Stimulated activated naive CD4-positive, alpha-beta T cell (primary cell): ENCODE data around the gene CNNM2.
A peak's percentile ranks its signal among the peaks of the same experiment; 100 is the strongest.
"Not testable (repeated sequence)": the region's sequence is repeated elsewhere in the genome, so short reads cannot be mapped to it uniquely, and the experiment has no call there.

Experiments
- DNase-seq, 6 experiments: peaks; one replicate each; lab custom pipeline; 2025; lab: John Stamatoyannopoulos, UW

Gene CNNM2

DNA sequence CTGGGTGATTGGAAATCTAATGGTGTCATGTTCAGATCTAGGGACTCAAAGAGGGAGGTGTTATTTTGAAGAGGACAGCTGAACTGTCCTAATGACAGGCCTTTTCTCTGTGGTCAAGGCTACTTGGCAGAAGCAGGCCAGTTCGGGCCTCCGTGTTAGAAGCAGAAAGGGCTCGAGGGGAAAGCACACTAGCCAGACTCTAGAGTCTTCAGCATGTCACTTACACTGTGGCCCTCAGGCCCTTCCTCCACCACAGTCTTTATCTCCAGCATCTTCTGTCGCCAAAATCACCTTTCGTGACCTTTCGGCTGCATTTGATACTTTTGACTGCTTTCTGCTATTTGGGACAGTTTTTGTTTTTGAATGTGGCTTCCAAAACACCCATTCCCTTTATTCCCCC, 123.3 kb downstream of the CNNM2 start:
- no peak for DNase-seq

DNA sequence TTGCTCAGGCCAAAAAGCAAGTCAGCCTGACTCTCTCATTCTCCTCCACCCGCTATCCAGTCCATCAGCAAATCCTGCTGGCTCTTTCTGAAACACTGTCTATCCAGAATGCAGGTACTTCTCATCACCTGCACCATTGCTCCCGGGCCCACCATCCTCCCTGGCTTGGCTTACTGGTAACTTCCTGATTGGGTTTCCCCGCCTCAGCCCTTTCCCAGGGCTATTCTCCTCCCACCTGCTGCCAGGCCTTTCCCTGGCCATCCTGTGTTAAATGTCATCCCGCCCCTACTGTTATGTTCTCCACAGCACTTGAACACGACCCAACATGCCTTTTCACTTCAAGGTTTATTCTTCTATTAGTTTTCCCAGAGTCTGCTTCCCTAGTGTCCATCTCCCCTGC, 124.0 kb downstream of the CNNM2 start:
- DNase-seq = no peak

- no peak for DNase-seq
Observed at GRCh38 chr10:103042908-103043307, 124.8 kb downstream of the CNNM2 start.

- DNase-seq = no peak
Observed at GRCh38 chr10:103044942-103045489, 126.9 kb downstream of the CNNM2 start.

DNA sequence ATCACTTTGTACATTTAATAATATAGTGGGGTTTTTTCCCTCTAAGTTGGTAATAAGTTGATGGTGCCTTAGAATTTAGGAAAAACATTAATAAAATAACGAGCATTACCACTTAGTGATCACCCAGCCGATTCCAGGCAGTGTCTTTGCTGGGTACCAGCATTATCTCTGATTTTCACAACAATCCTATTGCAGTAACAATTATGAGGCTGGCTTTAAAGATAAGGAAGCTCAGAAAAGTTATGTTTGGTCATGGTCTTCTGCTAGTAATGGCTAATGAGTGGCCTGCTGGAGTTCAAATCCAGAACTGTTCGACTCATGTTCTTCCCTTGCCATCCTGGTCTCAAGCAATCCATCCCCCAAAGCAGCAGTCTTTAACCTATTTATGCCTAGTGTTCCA, 127.9 kb downstream of the CNNM2 start:
- DNase-seq = no peak

- no peak for DNase-seq
Observed at GRCh38 chr10:103047381-103047780, 129.3 kb downstream of the CNNM2 start.

DNA sequence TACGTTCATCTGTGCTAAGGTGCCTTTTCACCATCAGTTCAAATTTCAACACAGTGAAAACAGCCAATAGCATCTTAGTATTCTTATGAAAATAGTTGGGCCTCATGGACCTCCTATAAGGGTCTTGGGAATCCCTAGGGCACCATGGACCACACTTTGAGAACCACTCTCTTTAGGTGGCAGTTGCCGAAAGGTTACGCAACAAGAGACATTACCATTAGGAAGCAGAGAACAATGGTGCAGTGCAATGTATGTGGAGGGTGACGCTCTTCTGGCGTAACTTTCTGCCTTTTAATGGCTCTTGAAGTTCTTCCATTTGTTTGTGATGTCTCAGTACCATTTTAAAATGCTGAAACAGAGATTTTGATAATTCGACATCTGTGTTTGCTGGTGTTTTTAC, 131.1 kb downstream of the CNNM2 start:
- no peak for DNase-seq

- DNase-seq = peak in 5 of 6 experiments; percentile 20 to 65 (median 40)
Observed at GRCh38 chr10:103053659-103054581, 135.8 kb downstream of the CNNM2 start.

- DNase-seq = no peak
Observed at GRCh38 chr10:103054621-103055020, 136.5 kb downstream of the CNNM2 start.

DNA sequence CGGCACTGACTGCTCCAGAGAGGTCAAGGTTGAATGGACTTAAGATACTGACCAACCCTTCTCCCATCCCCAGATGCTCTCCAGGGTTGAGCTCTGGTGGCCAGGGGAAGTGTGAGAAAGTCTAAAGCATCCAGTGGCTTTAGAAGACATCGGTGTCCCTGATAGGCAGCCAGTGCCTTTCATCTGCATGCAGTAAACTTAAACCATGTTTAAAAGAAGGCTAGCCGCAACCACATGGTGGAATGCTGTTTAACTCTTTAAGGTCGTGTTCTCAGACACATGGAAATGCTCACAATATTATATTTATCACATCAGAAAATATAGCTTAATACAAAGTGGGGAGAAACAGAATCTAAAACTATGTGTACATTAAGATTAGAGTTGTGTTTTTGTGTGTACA, 137.0 kb downstream of the CNNM2 start:
- no peak for DNase-seq

GRCh38 chr10:103058034-103058433, 139.9 kb downstream of the CNNM2 start:
- DNase-seq = no peak

DNA sequence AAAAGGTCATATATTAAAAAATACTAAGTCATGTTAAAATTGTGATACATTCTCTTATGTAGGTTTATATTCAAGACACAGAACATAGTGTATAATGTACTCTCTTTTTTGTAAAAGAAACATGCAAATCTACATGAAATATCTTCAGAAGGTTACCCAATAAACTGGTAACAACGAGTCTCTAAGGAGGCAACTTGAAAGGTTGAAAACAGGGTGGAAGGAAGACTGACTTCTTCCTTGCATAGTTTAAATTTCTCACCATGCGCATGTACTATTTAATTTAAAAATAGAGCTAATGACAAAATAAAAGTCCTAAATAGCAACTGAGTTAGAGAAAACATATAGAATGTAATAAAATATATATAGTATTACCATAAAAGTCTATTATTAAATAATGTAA, 142.5 kb downstream of the CNNM2 start:
- no peak for DNase-seq

- no peak for DNase-seq
Observed at GRCh38 chr10:103062854-103063590, 144.9 kb downstream of the CNNM2 start.

DNA sequence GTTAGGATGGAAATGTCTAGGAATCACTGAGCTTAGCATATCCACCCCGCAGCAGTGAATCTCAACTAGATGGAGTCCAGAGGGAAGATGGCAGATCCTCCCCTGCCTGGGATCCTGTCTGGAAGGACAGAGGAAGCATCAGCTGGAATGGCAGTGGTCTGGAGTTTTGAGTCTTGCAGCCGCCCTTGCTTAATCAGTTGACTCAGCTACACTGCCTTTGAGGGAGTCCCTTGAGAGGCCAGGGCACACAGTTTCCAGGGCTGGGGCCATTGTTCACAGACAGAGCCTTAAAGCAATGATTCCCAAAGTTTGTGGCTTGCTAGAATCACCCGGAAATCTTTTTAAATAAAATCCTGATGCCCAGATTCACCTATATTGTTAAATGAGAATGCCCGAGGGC, 146.9 kb downstream of the CNNM2 start:
- DNase-seq = no peak

DNA sequence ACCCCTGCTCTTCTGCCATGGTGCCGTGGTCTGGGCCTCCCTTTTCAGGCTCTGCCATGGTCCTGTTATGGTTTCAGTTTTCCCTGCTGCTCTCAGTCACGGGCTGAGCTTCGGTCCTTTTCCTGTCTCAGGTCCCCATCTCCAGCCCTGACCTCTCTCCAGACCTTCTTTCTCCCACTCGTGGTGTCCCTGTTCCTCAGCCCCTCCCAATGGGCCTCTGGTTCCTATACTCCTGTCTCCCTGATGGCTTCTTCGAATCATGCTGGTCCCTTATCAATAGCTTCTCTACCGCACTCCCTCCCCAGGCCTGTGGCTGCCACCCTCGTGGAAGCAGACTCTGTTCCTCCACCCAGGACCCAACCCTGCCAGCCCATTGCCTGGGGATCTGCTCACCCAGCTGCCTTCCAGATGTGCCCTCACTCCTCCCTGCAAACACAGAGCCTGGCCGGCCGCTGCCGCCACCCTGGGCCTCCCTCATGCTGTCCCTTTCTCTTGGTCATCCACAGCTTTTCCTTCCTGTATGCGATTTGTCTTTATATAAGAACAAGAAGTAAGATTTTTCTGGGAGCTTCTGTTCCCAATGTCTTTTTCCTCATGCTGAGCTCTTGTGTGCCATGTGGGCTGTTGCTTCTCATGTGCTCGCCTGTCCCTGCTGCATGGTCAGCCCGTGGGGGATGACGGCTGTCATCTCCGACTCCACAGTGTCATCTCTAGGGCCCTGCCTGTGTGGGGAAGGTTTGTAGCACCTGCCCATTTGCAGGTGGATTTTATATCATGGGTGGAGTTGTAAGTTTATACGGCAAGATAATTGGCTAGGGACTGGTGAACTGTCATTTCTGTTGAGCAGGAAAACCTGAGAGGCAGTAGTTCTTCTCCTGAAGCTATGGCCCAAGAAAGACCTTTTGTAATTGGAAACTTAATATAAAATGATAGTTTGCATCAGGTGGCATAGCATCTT, 148.3 kb downstream of the CNNM2 start:
- no peak for DNase-seq

- not testable (repeated sequence) for DNase-seq
Observed at GRCh38 chr10:103067099-103067477, 149.0 kb downstream of the CNNM2 start.

GRCh38 chr10:103067484-103067883, 149.4 kb downstream of the CNNM2 start:
- DNase-seq = no peak

GRCh38 chr10:103067956-103068355, 149.9 kb downstream of the CNNM2 start:
- no peak for DNase-seq

DNA sequence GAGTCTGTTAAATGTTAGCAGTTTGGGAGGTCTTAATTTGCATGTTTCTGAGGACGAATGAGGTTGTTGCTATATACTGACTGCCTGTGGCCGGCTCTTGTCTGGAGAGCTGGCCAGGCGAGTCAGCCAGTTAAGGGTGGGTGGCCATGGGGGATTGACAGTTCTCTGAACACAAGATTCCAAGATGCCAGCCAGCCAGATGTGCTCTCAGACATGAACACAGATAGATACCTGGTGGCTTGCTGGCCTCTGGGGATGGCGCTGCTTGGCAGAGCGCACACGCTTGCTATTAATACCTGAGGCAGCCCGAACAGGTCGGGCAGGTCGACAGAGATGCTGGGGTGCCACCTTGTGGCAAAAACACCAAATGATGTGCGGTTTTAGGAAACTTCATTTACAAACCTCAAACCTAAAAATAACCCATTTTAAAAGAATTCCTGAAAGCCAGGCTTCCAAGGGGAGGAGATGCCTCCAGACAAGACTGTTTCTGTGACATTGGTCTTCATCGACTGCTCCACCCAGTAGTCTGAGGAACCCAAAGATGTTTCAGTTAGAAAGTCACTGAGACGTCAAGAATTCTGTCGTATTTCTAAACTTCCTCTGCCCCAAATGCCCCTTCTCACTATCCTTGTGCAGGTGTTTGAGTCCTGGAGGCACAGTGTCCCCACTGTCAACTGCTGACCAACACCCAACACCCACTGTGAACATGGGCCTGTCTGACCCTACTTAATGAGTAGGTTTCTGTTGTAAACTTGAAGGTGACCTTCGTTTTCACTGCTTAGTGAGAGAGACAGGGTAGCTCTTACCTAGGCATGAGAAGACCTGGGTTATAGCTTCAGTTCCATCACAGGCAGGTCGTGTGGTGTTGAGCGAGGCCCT, 151.6 kb downstream of the CNNM2 start:
- DNase-seq = peak; percentile 29 to 72 (median 60)

DNA sequence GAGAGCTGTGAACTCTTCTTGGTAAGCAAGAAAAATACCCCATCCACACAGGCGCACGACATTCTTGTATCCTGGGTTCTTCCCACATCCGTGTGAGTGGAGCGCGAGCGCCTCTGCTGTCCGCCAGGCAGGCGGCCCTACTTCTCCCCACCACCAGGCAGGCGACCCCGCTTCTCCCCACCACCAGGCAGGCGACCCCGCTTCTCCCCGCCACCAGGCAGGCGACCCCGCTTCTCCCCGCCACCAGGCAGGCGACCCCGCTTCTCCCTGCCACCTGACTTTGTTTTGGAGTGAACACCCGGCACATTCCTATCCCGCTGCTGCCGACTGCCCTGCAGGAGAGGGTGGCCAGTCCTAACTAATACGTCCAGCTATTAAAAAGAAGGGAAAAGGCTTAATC, 154.2 kb downstream of the CNNM2 start:
- no peak for DNase-seq

GRCh38 chr10:103072891-103073290, 154.8 kb downstream of the CNNM2 start:
- no peak for DNase-seq
